Measurements from ENCODE around the gene RNF111. TPM values are rescaled to one million over a fixed set of nuclear protein-coding genes. Genes with fewer than 3 reads are reported as not detected.

RNF111 gene
- total RNA-seq, 1 donor = 21.4 TPM

DNA sequence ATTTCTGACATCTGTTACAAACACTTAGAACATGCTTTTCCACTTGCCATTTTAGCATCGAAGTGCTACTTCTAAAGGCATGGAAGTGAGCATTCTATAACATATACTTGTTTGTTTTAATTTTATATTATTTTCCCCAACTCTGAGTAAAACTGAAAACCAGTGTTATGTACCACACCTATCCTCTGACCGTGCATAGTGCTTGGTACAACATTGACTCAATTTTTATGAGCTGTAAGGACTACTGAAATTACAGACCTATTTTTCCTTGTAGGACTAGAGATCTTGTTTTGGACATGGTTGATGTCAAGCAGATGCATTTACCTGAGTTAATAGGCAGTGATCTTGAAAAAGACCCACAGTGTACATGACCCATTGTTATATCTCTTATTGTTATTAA lies 66.0 kb downstream of the RNF111 start:
- Histone ChIP-seq H3K79me2 (ENCODE audit: insufficient read depth, low read length) (peaks cover 24% of the 10 kb centered on the region), H3K36me3 (ENCODE audit: insufficient read depth, low read length) (peaks cover 27% of the 10 kb centered on the region), H2AFZ (ENCODE audit: low read length) (no peak overlapping the region), H3K27ac (ENCODE audit: low read depth, low read length) (no peak overlapping the region), H3K9me3 (ENCODE audit: low read depth, low read length) (no peaks in the 10 kb centered on the region), H3K4me3 (ENCODE audit: insufficient read depth, low read length) (no peak overlapping the region), H3K27me3 (ENCODE audit: insufficient read depth, low read length) (no peaks in the 10 kb centered on the region), H3K4me2 (ENCODE audit: insufficient read depth, low read length) (no peak overlapping the region), H4K20me1 (ENCODE audit: insufficient read depth, low read length) (peaks cover 8% of the 10 kb centered on the region), H3K4me1 (ENCODE audit: insufficient read depth, low read length) (no peaks in the 10 kb centered on the region)
- no peak for DNase-seq (ENCODE audit: insufficient read length, low spot score, missing footprints)
- TF ChIP-seq, protein P1, sequence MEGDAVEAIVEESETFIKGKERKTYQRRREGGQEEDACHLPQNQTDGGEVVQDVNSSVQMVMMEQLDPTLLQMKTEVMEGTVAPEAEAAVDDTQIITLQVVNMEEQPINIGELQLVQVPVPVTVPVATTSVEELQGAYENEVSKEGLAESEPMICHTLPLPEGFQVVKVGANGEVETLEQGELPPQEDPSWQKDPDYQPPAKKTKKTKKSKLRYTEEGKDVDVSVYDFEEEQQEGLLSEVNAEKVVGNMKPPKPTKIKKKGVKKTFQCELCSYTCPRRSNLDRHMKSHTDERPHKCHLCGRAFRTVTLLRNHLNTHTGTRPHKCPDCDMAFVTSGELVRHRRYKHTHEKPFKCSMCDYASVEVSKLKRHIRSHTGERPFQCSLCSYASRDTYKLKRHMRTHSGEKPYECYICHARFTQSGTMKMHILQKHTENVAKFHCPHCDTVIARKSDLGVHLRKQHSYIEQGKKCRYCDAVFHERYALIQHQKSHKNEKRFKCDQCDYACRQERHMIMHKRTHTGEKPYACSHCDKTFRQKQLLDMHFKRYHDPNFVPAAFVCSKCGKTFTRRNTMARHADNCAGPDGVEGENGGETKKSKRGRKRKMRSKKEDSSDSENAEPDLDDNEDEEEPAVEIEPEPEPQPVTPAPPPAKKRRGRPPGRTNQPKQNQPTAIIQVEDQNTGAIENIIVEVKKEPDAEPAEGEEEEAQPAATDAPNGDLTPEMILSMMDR (IDR thresholded peaks at IDR 0.05; ENCODE audit: extremely low read depth, low read depth, low read length) = no peak

DNA sequence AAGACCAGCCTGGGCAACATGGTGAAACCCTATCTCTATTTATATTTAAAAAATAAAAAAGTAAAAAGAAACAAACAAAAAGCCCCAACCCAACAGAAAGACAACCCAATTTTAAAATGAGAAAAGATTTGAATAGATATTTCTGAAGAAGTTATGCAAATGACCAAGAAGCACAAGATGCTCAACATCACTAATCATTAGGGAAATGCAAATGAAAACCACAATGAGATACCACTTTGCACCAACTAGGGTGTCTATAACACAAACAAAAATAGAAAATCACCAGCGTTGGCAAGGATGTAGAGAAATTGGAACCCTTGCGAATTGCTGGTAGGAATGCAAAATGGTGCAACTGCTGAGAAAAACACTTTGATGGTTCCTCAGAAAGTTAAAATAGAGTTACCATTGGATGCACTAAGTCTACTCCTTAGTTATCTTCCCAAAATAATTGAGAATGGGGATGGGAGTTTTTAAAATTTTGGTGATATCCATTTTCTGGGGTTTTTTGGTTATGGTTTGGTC lies 71.7 kb downstream of the RNF111 start:
- H3K79me2 ChIP-seq (ENCODE audit: insufficient read depth, low read length) = peaks cover 5% of the 10 kb centered on the region
- peaks cover 61% of the 10 kb centered on the region for H3K36me3 ChIP-seq (ENCODE audit: insufficient read depth, low read length)
- DNase-seq (ENCODE audit: insufficient read length, low spot score, missing footprints) = no peak

DNA sequence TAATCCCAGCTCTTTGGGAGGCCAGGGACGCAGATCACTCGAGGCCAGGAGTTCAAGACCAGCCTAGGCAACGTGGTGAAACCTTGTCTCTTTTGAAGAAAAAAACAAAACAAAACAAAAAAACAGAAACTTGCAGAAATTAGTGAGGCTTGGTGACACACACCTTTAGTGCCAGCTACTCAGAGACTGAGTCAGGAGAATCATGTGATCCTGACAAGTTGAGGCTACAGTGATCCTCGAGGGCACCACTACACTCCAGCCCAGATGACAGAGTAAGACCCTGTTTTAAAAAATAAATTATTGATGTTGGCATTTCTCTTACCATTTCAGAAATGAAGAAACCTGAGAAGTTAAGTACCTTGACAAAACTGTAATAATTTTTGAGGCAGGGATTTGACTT lies 72.9 kb downstream of the RNF111 start:
- Histone ChIP-seq H3K9me3 (ENCODE audit: low read depth, low read length) (no peaks in the 10 kb centered on the region), H3K27me3 (ENCODE audit: insufficient read depth, low read length) (no peaks in the 10 kb centered on the region), H3K4me1 (ENCODE audit: insufficient read depth, low read length) (peaks cover 8% of the 10 kb centered on the region), H3K27ac (ENCODE audit: low read depth, low read length) (no peak overlapping the region), H4K20me1 (ENCODE audit: insufficient read depth, low read length) (no peaks in the 10 kb centered on the region), H3K4me3 (ENCODE audit: insufficient read depth, low read length) (no peak overlapping the region), H3K36me3 (ENCODE audit: insufficient read depth, low read length) (peaks cover 56% of the 10 kb centered on the region), H3K4me2 (ENCODE audit: insufficient read depth, low read length) (no peak overlapping the region), H2AFZ (ENCODE audit: low read length) (no peak overlapping the region), H3K79me2 (ENCODE audit: insufficient read depth, low read length) (no peaks in the 10 kb centered on the region)
- TF ChIP-seq, protein P1 (IDR thresholded peaks at IDR 0.05; ENCODE audit: extremely low read depth, low read depth, low read length) = no peak
- no peak for DNase-seq (ENCODE audit: insufficient read length, low spot score, missing footprints)

More for the DNA sequence above, 71.7 kb downstream of the RNF111 start:
- Histone ChIP-seq H4K20me1 (ENCODE audit: insufficient read depth, low read length) (peaks cover 5% of the 10 kb centered on the region), H2AFZ (ENCODE audit: low read length) (no peak overlapping the region), H3K9me3 (ENCODE audit: low read depth, low read length) (no peaks in the 10 kb centered on the region), H3K4me1 (ENCODE audit: insufficient read depth, low read length) (peaks cover 8% of the 10 kb centered on the region), H3K27me3 (ENCODE audit: insufficient read depth, low read length) (no peaks in the 10 kb centered on the region), H3K4me2 (ENCODE audit: insufficient read depth, low read length) (no peak overlapping the region), H3K4me3 (ENCODE audit: insufficient read depth, low read length) (no peak overlapping the region), H3K27ac (ENCODE audit: low read depth, low read length) (no peak overlapping the region)
- TF ChIP-seq, protein P1 (IDR thresholded peaks at IDR 0.05; ENCODE audit: extremely low read depth, low read depth, low read length) = no peak

DNA sequence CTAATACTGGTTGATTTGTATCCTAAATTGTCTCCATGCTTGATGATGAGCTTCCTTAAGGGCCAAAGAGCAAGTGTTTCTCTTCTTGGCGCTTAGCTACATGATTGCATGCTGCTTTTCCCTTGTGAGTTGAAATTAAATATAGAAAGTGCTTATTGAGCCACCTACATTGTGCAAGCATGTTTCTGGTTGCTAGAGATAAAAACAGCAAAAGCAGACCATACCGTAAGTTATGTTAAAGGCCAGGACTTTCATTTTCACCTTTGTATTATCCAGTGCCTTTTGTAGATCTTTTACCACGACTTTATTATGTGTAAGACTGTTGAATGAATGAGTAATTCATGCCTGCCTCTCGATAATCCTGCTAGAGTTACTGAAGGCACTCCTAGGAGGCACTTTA lies 75.6 kb downstream of the RNF111 start:
- DNase-seq (ENCODE audit: insufficient read length, low spot score, missing footprints) = peak; percentile 47
- Histone ChIP-seq H3K79me2 (ENCODE audit: insufficient read depth, low read length) (no peaks in the 10 kb centered on the region), H3K36me3 (ENCODE audit: insufficient read depth, low read length) (peaks cover 60% of the 10 kb centered on the region)

More for the DNA sequence above, 75.6 kb downstream of the RNF111 start:
- no peaks in the 10 kb centered on the region for H3K9me3 ChIP-seq (ENCODE audit: low read depth, low read length)
- TF ChIP-seq, protein P1 (IDR thresholded peaks at IDR 0.05; ENCODE audit: extremely low read depth, low read depth, low read length) = no peak
- no peaks in the 10 kb centered on the region for H3K27me3 ChIP-seq (ENCODE audit: insufficient read depth, low read length)
- H4K20me1 ChIP-seq (ENCODE audit: insufficient read depth, low read length) = no peaks in the 10 kb centered on the region
- H3K27ac ChIP-seq (ENCODE audit: low read depth, low read length) = no peak overlapping the region
- H3K4me1 ChIP-seq (ENCODE audit: insufficient read depth, low read length) = peaks cover 8% of the 10 kb centered on the region
- peak overlapping the region; percentile 6 for H3K4me2 ChIP-seq (ENCODE audit: insufficient read depth, low read length)
- H2AFZ ChIP-seq (ENCODE audit: low read length) = no peak overlapping the region
- no peak overlapping the region for H3K4me3 ChIP-seq (ENCODE audit: insufficient read depth, low read length)

Data from osteoblast (primary cell).